ENCODE results near the gene COL21A1. TPM values are rescaled to one million over a fixed set of nuclear protein-coding genes. Genes with fewer than 3 reads are reported as not detected.

The COL21A1 gene
- total RNA-seq, 1 donor from 2014 or later: 1.3 TPM

DNA sequence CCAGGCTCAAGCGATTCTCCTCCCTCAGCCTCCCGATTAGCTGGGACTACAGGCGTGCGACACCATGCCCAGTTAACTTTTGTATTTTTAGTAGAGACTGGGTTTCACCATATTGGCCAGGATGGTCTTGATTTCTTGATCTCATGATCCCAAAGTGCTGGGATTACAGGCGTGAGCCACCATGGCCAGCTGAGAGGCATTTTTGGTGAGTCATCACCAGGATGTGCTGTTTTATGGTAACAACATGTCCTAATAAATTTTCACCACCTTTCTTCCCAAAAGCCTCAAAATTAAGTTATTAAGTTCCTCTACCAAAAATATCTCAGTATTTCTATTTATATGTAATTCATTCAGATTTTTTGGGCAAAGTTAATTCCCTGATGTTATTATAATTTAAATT, 53.5 kb downstream of the COL21A1 start:
- no peak for DNase-seq (ENCODE audit: low spot score)

DNA sequence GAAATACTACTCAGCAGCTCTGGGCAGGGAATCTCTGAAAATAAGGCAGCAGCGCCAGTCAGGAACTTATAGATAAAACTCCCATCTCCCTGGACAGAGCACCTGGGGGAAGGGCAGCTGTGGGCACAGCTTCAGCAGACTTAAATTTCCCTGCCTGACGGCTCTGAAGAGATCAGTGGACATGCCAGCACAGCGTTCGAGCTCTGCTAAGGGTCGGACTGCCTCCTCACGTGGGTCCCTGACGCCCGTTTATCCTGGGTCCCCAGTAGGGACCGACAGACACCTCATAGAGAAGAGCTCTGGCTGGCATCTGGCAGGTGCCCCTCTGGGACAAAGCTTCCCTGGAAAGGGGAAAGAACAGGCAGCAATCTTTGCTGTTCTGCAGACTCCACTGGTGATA, 59.0 kb downstream of the COL21A1 start:
- DNase-seq (ENCODE audit: low spot score): no peak

- DNase-seq (ENCODE audit: low spot score): no peak
These were observed 59.7 kb downstream of the COL21A1 start for GRCh38 chr6:56187686-56188085.

GRCh38 chr6:56176741-56177140, 70.6 kb downstream of the COL21A1 start:
- no peak for DNase-seq (ENCODE audit: low spot score)

DNA sequence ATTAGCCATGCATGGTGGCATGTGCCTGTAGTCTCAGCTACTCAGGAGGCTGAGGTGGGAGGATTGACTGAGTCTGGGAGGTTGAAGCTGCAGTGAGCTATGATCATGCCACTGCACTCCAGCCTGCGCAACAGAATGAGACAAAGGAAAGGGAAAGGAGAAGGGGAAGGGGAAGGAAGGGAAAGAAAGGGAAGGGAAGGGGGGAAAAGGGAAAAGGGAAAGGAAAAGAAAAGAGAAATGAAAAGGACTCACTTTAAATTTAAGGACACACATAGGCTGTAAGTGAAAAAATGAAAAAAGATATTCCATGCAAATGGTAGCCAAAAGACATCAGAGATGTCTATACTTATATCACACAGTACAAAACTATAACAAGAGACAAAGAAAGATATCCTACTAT, 74.2 kb downstream of the COL21A1 start:
- no peak for DNase-seq (ENCODE audit: low spot score)

GRCh38 chr6:56172144-56172543, 75.2 kb downstream of the COL21A1 start:
- no peak for DNase-seq (ENCODE audit: low spot score)

DNA sequence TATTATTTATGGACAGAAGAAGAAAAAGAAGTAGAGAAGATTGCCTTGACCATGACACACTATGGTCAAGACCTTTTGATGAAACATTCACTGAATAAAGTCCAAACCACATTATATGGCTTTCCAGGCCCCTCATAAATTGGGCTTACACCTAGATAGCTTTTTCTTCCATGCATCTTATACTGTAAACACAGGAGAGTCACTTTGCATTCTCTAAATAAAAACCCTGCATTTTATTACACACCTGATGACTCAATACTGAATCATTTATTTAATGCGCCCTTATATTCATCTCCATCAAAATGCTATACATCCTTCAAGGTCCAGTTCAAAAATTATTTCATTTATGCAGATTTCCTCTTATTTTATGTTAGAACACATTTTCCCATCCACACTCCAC, 78.0 kb downstream of the COL21A1 start:
- no peak for DNase-seq (ENCODE audit: low spot score)

- DNase-seq (ENCODE audit: low spot score): no peak
These were observed 78.8 kb downstream of the COL21A1 start for GRCh38 chr6:56168596-56168995.

DNA sequence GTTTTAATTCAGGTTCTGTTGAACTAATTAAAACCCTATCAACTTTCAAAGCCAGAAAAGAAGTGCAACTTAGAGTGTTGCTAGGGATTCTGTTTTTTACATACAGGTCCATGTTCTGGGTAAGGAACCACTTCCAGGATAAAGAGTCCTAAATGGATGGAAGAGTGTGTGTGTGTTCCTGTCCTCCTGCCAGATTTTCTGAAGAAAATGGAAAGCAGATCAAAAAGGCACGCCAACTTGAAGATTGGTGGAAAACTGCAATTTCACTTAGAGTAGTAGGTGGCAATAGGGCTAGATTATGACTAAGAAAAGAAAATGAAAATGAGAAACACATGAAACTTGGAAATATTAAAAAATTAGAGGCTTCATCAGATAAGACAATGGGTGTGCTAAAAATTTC, 85.3 kb downstream of the COL21A1 start:
- no peak for DNase-seq (ENCODE audit: low spot score)

- no peak for DNase-seq (ENCODE audit: low spot score)
These were observed 86.9 kb downstream of the COL21A1 start for GRCh38 chr6:56160489-56160888.

- no peak for DNase-seq (ENCODE audit: low spot score)
These were observed 88.8 kb downstream of the COL21A1 start for GRCh38 chr6:56158571-56158970.

GRCh38 chr6:56156643-56157042, 90.7 kb downstream of the COL21A1 start:
- no peak for DNase-seq (ENCODE audit: low spot score)

- DNase-seq (ENCODE audit: low spot score): no peak
These were observed 91.7 kb downstream of the COL21A1 start for GRCh38 chr6:56155634-56156141.

DNA sequence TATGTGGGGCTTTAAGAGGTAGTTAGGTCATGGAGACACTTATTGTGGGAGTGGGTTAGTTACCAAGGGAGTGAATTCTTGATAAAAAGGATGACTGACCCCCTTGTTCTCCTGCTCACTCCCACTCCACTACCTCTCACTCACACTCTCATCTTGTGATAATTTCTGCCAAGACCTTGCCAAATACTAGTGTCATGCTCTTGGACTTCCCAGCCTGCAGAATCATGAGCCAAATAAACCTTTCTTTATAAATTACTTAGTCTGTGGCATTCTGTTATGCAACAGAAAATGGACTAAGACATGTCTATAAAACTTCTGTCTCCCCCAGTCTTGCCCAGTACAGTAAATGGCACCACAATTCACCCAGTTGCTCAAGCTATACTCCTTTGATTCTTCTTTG, 93.3 kb downstream of the COL21A1 start:
- no peak for DNase-seq (ENCODE audit: low spot score)

DNA sequence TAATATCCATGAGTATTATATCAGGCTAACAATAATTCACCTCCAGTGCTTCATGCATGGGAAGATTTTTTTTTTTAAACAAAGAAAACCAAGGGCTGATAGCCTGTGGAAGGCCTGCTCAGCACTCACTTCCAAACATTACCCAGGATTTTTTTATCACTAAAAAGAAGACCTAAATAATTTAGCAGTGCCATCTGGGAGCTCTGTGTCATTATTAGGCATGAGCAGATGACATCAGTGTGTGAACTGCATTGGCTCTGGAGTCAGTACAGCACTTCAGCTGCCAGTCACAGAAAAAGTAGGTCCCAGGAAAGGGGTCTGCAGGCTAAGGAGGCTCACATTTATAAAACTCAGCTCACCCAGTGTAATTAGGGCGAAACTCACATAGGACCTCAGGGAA, 94.8 kb downstream of the COL21A1 start:
- no peak for DNase-seq (ENCODE audit: low spot score)

DNA sequence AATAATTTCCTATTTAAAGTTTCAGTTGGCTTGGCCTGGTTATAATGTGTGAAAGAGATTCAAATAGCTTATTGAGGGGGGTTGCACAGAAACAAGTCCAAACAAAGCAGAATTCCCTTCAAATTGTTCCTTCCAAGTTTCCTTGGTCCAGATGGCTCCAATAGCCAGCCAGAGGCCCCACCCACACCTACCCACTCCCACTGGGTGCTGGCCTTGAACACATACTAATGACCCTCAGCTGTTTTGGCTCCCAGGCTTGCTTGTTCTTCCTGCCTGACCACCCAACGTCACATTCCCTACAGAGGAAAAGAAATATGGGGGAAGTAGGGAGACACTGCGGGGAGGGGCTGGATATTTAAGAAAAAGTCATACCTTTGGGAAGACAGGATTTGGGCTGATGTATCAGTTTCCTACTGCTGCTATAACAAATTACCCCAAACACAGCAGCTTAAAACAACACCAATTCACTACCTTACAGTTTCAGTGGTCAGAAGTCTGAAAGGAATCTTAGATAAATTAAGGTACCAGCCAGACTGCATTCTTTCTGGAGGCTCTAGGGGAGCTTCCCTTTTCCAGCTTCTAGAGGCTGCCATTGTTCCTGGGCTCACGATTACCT, 95.7 kb downstream of the COL21A1 start:
- no peak for DNase-seq (ENCODE audit: low spot score)

DNA sequence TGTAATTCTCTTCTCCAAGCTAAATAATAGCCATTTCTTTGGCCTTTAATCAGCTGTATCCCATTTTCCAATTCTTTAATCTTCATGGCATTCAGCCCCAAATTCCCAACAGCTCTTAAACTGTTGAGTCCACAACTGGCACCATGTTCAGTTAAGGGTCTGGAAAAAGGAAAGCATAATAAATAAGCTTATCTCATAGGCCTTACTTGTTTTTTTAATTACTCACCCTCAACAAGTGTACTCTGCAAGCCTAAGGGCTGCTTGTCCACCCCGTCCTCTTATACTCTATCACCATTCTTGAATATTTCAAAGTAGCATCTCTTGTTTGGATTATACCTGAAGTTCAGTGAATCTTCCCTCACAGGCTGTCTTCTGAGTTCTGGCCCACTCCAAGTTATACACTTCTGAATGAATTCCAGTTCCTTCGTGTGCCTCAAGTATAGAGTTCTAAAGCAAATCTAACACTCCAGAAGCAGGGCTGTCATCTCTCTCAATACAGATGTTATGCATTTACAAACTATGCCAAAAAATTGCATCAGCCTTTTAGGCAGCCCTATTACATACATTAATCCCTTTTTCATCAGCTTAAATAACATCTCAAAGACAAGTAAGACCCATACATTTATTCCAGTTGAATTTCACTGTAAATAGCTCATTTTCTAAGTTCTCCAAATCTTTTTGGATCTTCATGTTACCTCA, 98.7 kb downstream of the COL21A1 start:
- DNase-seq (ENCODE audit: low spot score): no peak

- DNase-seq (ENCODE audit: low spot score): no peak
These were observed 99.6 kb downstream of the COL21A1 start for GRCh38 chr6:56147766-56148165.

DNA sequence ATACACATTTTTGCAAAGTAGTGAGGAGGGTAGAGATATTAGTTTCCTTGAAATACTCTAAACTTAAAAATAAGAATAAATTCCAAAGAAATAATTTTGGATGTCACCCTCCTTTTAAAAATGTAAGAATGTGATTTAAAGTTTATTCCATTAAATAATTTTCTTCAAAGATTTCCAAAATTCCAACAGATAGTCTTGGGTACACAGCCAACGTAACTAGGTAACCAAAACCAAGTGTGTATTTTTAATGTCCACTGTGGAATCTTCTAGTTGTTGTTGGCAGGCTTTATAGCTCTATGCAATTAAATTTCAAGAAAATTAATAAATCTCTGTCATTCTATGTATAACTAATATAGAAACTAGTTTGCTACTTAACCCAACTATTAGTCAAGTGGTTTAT, 101.3 kb downstream of the COL21A1 start:
- DNase-seq (ENCODE audit: low spot score): no peak

DNA sequence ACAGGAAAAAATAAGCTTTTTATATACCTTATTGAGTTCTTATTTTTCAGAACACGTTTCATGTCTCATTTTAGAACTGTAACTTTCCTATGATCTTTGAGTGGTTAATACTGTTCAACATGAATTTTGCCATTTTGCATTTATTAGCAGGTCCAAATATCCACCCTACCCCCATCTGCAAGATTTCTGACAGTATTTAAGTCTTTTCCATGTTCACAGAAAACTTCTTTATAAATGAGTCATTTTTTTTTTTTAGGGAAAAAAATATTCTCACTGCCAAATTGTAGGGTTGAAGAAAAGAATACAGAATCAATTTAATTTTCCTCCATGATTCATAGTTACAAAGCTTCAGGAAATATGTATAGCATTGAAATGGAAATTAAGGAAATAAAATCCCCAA, 101.8 kb downstream of the COL21A1 start:
- no peak for DNase-seq (ENCODE audit: low spot score)

- DNase-seq (ENCODE audit: low spot score): no peak
These were observed 102.6 kb downstream of the COL21A1 start for GRCh38 chr6:56144538-56145324.

DNA sequence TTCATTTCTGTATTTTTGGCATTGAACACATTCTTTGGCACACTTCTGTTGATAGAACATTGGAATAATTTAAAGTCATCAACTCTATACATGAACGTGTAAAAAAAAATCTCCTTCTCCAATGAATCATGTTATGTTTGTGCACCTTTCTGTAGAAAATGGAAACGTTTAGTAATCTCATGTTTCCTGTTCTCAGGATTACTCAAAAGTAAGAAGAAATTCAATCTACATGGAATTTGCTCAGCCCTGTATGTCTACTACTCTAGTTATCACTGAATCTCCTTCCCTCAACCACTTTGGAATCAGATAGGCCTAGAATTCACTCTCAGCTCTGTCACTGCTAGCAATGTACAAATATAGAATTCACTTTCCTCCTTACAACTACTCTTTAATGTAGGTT, 103.6 kb downstream of the COL21A1 start:
- DNase-seq (ENCODE audit: low spot score): no peak
